HG03558 (cell line): ENCODE data around the gene FAM120A.

ENCODE experiments used
- ATAC-seq: cut with Tn5 transposase; IDR thresholded peaks from one replicate; pipeline ENCODE4 v1.9.1; 2021; ENCODE audit warnings: moderate number of reproducible peaks; ENCODE audit not compliant: unreplicated experiment; ENCODE audit errors: extremely low read depth

The FAM120A gene

DNA sequence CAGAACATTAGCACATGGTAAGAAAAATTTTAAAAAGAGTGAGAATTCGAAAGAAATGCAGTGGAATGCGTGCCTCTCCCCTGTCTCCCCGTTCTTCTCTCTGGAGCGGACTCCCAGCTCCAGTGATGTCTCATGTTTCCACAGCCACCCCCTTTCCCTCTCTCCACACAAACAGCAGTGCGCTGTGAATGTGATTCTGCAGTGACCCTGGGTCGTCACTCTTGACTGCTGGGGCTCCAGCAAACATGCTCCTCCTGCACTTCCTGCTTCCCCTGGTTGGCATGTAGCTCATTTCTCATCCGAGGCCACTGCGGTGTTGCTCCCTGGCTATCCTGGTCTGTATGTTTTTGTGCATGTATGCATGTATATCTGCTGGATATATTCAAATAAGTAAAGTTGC is 138.2 kb downstream of the FAM120A start:
- no peak for ATAC-seq

GRCh38 chr9:93590609-93591234 is 139.2 kb downstream of the FAM120A start:
- ATAC-seq: no peak

DNA sequence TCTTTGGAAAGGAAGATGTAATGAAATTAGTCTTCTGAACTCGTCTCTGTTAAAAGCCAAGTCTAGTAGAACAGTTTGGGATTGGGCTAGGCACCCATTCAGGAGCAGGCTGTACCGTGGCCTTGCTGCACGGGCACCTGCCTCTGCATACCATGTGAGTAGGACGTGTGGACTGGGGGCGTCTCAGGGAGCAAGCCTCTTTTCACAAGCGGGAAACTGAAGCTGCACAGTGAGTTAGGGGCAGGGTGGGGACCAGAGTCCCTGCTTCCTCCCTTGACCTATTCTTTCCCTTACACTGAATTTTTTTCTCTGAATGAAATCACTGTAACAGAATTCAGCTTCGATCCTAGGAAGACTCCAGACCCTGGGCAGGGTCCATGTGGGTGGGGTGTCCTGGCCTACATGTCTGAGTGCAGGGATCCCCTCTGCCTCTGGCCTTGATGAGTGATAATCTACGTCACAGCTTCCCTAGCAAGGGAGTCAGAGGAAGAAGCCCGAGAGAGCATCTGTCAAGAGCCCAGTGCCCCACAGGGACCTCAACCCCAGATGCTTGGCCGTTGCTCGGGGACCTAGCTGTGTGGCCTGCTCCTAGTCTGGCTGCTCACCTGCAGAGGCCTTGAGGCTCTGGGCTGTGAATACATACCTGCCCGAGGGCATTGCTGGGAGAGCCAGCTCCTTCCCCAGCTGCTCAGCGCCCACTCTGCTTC is 140.0 kb downstream of the FAM120A start:
- ATAC-seq: no peak

DNA sequence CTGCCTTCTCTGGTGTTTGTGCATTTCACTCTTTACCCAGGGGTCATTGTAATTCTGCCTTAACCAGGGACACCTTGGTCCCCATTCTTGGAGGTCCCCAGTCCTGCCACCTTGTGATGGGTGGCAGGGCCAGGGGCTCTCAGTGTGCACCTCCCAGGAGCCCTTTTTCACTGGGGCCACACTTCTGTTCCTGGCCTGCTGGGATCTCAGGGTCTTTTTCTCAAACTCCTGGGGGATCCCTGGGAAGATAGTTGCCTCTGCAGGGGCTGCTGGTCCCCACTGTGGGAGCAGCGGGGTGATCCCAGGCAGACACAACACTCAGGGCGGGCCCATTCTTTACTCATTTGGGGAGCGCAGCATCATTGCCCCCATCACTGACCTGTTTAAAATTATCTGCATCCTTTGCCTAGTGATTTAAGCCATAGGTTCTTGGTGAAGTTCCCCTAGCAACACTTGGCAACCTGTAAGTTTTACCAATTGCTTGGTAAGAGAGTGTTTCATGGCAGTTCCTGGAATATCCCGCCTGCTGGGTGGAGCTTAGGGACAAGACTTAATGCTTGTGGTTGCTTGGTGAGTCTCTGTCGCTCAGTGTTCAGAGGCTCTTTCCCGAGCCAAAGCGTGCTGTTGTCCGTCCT is 140.6 kb downstream of the FAM120A start:
- ATAC-seq: no peak

DNA sequence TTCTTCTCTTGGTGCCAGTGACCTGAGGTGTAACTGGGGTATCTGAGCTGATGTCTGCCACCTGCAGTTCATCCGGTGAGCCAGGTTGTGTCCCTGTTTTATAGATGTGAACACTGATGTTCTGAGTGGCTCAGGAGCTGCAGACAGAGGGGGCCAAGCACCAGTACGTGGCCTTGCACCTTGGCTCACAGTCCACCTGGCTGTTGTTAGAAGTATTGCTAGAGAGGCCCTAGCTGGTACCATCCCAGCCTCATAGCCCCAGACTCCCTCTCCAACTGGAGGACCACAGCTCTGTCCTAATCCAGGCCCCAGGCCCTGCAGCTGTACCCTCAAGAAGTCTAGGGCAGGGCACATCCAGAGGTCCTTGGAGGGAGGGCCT is 141.1 kb downstream of the FAM120A start:
- no peak for ATAC-seq

- no peak for ATAC-seq
Measured at GRCh38 chr9:93593144-93593658, 141.7 kb downstream of the FAM120A start.

GRCh38 chr9:93594041-93594756 is 142.7 kb downstream of the FAM120A start:
- ATAC-seq: no peak

- ATAC-seq: no peak
Measured at GRCh38 chr9:93595461-93595860, 144.0 kb downstream of the FAM120A start.

GRCh38 chr9:93595861-93596365 is 144.4 kb downstream of the FAM120A start:
- ATAC-seq: no peak

GRCh38 chr9:93596399-93596798 is 144.9 kb downstream of the FAM120A start:
- no peak for ATAC-seq

DNA sequence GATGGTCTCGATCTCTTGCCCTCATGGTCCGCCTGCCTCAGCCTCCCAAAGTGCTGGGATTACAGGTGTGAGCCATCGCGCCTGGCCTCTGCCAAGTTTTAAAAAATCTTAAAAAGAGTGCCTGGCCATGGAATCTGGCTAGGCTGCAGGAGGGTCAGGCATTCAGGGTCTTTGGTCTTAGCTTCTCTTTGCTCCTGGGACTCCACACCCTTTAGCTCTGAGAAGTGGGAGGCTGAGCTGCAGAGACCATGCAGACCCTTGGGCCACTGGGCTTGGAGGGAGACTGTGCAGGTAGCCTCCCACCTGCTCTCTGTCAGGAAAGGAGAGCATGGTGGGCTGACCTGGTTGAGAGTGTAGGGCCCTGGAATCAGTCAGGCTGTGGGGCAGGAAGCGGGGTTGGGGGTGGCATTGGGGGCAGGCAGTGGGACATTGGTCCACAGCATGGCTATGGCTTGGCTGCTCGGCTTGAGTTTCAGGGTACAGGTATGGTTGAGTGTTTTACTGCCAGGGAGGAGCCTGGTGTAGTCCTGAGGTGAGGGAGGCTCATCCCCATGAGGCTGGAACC is 145.7 kb downstream of the FAM120A start:
- no peak for ATAC-seq

DNA sequence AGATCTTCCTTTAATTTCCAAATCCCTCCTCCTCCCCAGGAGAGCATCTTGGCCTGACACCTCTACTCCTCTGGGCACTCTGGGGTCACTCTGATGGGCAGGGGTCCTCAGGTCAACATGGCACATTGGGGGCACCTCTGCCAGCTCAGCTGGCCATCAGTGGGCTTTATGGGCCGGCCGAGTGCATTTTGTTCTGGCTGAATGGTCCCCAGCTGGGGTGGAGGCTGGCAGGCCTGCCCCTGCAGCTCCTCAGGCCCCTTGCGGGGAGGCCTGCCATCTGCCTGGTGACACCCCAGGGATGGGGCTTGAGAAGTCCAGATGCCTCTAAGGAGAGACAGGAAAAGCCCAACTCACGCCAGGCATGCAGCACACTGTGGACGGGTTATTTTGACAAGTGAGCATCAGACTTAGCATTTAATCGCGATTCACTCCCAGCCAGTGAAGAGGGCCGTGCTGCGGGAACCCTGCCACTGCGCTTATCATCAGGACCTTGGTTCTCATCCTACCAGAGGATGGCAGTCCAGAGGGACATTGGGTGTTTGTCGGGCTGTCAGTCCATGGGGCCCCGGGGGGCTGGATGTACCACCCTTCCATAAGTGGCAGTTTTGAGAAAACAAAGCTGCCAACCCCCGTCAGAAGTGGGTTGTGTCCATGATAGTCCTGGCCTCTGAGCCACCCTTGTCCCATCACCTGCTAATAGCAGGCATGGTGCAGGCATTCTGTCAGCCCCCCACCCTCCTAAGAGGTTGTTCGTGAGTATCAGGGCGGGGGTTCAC is 146.6 kb downstream of the FAM120A start:
- ATAC-seq: no peak

GRCh38 chr9:93598647-93599241 is 147.3 kb downstream of the FAM120A start:
- ATAC-seq: no peak

- no peak for ATAC-seq
Measured at GRCh38 chr9:93599571-93600403, 148.3 kb downstream of the FAM120A start.

DNA sequence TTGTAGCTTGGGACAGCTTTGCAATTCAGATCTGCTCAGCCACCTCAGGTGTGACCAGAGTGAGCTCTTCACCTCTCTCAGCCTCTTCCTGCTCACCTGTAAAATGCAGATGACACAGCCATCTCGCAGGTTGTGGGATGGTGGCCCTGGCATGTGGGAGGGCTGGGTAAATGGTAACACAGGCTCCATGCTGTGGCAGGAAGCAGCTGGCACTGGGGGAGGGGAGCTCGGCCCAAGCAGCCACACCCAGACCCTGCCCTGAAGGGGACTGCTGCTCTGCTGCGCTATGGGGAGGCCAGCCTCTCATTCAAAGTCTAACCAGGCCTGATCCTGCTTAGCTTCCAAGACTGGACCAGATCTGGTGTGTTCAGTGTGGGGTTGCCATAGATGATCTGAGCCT is 149.0 kb downstream of the FAM120A start:
- no peak for ATAC-seq

DNA sequence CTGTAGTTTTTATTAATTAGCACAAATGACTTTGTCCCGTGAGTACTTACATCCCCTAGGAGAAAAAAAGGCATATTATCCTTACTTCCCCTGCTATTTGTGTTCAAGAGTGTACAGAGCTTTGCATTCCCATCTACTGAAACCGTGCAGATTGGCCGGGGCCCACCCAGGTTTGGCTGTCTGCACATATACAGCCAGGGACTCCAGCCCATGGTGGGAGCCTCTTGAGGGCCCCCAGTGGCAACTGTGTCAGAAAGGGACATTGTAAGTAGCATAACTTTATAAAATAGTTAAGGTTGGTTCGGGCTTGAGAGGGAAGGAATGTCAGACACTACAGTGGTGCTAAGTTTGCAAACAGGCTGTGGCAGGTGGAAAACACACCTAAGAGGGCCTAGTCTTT is 149.6 kb downstream of the FAM120A start:
- no peak for ATAC-seq

GRCh38 chr9:93601666-93602065 is 150.2 kb downstream of the FAM120A start:
- no peak for ATAC-seq

GRCh38 chr9:93603011-93603410 is 151.5 kb downstream of the FAM120A start:
- no peak for ATAC-seq
